GM19324 (cell line): Measurements from ENCODE around the gene CPLANE2.
"Not testable (repeated sequence)": the region's sequence is repeated elsewhere in the genome, so short reads cannot be mapped to it uniquely, and the experiment has no call there.

ENCODE experiments used
- ATAC-seq: cut with Tn5 transposase; IDR thresholded peaks from one replicate; pipeline ENCODE4 v1.9.1; 2021; ENCODE audit warnings: mild to moderate bottlenecking, moderate library complexity; ENCODE audit not compliant: unreplicated experiment, low FRiP score

The CPLANE2 gene

DNA sequence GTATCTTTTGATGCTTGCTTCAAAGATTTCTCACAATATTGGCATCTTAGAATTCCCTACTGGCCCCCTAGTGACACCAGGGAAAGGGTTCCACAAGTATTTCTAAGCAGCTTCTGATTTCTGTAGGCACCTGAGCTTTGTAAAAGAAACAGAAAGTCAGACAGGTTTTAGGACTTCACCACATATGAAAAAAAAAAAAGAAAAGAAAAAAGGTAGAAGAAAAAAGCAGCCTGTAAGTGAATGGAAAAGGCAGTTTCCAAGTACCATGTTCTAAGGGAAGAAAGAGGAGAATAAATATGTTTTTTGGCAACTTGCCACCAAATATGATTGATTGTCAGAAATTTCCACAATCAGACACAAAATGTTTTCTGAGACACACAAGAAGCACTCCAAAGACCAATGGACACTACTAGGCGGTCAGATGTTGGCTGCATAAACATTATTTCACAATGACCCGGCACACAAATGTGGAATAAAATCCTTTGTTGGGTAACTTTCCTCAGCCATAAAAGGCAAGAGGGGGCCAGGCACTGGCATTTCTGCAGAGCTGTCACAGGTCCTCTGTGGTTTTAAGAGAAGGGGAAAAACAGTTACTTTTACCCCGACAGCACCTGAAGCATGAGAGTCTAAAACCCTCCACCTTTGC lies 12.7 kb upstream of the CPLANE2 start:
- no peak for ATAC-seq

DNA sequence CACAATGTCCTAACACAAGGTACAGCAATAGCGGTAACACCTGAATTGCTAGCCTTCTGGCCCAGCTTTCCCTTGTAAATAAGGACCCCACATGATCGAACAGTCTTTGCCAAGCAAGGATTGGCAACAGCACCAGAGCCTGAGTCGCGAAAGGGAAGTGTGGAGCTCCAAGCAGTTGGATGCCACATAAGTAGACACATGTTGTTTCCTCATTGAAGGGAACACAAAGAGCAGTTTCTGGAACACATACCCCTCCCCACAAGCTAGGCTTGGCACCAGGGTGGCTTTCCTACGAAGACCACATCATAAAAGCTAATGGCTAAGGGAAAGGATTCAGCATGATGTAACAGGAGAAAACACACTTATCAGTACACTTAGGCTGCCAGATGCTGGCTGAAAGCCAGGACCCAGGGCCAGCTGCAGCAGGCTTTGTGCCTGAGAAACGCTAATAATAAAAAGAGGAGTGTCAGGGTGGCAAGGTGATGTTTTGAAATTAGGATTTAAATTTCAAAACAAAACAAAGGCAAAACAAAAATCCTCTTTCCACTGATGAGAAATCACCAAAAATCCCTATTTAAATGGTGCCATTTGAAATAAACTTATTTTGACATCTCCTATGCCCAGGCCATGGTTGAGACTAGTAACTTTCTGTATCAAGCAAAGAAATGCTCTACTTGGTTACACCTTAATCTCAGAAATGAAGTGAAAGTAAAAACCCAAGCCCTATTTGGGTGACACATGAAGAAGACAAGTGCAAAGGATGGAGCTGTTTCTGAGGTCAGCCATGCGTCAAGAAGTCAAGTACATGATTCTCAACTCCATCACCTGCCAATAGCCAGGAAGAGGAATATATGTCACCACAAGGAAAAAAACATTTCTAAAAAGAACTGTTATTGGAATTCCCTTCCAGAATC lies 11.9 kb upstream of the CPLANE2 start:
- no peak for ATAC-seq

DNA sequence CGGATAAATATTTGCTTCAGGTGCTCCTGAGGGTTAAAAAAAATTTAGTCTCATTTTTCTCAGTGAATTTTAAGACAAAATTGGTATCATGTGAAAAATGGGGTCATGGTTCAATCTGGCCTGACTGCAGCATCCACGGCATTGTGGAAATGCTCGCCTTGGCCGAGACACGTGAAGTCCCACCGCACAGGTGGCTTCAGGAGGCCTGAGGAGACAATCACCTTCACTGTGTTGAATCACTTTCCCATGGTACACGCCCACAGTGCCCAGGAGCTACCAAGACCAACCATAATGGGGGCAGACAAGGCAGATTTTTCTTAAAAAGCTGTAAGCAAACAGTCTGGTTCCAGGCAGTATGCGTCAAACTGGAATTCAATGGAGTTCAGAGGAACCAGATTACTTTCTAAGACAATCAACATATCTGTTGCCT lies 11.0 kb upstream of the CPLANE2 start:
- ATAC-seq, result no peak

DNA sequence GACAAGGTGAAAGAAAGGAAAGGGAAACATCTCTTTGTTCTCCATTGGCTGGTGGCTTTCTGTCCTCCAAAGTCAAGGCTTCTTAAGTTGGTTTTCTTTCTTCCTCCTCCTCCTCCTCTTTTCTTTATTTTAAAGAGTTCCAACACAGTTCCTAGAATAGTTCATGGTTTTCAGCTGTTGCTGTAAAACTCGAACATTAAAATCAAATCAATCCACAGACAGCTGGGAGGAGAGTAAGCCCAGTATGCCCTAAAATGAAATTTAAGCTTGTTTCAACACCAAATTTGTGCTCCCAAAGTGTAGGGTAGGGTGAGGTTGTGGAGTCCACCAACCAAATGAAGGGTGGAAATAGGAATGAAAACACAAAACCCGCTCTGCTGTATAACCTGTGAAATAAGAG lies 10.5 kb upstream of the CPLANE2 start:
- ATAC-seq, result no peak

DNA sequence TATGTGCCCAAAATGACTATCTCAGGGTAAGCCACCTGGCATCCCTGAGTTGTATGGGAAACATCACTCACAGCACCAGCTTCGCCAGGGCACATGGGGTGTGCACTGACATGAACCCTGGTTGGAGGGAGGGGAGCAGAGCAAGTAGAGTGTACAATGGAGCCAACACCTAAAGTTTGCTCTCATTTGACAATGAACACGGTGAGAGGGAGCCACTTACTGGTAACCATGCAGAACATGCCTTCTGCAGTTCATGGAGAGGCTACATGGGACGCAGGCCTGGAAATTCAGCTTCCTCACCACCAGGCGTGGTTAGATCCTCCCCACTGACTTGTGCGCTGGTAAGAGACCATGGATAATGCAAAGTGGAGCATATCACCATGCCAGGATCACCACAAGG lies 10.0 kb upstream of the CPLANE2 start:
- no peak for ATAC-seq

DNA sequence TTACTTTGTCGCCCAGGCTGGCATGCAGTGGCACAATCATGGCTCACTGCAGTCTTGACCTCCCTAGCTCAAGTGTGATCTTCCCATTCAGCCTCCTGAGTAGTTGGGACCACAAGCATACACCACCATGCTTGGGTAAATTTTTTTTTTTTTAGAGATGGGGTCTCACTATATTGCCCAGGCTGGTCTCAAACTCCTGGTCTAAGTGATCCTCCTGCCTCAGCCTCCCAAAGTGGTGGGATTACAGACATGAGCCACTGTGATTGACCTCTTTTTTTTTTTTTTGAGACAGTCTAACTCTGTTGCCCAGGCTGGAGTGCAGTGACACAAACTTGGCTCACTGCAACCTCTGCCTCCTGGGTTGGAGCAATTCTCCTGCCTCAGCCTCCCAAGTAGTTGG lies 9.3 kb upstream of the CPLANE2 start:
- ATAC-seq, result not testable (repeated sequence)

DNA sequence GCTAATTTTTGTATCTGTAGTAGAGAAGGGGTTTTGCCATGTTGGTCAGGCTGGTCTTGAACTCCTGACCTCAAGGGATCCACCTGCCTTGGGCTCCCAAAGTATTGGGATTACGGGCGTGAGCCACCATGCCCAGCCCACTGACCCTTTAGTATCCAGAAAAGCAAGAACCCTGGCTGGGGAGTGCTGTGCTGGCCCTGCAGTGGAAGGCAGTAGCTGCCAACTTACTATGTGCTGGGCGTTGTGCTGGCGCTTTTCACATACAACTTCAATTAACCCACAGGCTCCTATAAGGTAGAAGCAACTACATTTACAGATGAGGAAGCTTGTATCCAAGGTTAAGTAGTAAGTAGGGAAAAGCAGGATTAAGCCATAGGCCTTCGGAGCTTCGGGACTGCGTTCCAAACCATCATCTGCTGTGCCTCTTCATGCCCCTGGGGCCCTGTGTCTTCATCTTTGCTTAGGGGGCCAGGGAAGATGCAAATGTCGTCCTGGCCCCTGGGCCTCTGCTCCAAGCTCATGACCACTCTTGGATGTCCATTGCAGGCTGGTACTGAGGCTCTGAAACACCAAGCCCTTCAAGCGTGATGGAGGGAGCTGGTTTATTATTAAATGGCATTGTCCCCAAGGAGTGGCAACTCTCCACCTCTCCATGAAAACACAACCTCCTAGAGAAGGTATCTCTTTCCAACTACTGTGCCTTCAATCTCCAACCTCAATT lies 8.7 kb upstream of the CPLANE2 start:
- no peak for ATAC-seq

DNA sequence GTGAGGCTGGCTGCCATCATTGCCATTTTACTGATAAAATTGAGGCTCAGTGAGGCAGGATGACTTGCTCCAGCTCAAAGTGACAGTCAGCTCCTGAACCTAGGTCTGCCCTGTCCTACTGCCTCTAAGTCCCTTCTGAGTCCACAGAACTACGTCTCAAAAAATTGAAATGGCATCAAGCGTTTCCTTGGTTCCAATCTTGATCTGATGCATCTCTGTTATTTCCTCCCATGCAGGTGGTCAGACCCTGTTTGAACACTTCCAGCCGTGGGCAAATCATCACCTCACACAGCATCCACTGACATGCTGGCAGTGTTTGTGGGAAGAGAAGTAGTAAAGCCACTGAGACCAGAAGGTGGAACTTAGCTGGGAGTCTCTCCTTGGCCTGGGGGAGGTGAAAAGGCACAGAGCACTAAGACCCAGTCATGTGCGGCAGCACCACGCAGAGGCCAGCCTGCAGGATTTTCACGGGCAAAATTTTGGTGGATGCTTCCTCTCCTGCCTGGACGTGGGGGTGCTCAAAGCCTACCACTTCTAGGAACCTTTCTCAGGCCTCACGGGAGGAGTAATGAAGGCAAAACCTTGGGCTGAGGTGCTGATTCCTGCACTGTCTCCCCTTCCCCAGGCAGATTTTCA lies 7.8 kb upstream of the CPLANE2 start:
- no peak for ATAC-seq

DNA sequence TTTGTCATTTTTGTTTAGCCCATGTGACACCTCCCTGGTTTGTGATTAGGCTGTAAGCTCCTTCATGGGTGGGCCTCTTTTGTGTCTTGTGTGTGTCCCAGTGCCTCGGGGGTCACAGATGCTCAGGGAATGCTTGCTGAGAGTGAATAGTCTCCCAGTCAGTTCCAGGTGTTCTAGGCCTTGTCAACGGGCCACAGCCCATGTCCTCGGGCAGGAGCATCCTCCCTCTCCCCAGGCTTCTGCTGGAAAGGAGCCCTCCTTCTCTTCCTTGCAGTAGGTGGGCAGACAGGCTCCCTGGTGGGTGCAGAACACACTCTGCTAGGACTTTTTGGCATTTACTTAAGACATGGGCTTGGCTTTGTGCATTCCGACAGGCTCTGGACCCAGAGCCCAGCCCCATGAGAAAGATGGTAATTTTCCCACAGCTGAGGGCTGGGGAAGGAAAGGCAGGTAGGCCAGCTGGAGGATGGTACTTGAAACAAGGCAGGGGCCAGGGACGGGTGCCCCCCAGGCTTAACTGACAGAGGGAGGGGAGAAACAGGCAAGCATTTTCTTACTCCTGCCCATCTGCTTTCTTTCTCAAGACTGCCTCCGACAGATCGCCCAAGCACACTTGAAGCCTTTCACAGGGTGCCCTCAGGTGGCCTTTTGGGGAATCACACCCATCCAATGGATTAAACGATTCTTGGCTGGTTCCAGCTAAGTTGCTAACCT lies 7.1 kb upstream of the CPLANE2 start:
- ATAC-seq, result no peak

DNA sequence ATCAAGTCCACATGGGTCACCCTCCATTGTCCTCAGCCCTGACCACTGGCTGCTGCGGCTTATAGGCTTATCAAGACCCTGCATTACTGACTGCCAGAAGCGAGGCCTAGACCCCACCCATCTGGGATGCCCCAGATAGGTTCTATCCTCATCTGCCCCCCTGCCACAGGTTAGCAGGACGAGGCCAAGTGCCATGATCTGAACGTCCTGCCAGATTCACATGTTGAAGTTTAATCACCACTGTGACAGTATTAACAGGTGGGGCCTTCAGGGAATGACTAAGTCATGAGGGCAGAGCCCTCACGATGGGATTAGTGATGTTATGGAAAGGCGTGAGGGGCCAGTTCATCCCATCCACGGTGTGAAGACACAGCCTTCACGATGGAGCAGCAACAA lies 6.2 kb upstream of the CPLANE2 start:
- ATAC-seq, result no peak

DNA sequence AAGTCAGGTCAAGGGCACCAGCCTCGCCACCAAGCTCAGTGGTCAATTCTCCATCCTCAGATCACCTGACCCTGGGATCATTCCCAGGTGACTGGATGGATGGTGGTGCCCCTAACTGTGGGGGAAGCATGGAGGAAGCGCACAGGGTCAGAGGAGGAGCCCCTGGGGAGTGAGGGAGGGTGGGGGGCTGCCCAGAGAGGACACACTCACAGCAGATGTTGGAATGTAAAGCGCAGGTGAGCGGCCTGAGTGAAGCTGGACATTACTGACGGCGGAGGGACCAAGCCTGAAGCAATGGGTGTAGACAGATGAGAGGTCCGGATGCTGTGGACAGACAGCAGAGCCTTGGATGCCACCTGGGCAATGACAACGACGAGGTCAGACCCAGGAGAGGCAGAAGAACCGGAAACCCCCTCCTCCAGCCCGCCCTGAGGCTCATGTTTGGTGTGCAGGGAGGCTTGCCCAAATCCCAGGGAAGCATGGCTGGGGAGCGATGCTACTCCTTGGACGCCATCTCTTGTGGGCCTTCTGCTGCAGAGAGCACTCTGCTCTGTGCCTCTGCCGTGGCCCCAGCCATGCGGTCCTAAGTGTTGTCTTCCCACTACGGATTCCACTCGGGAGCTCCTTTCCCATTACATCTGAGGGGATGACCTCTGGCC lies 5.7 kb upstream of the CPLANE2 start:
- ATAC-seq, result no peak

DNA sequence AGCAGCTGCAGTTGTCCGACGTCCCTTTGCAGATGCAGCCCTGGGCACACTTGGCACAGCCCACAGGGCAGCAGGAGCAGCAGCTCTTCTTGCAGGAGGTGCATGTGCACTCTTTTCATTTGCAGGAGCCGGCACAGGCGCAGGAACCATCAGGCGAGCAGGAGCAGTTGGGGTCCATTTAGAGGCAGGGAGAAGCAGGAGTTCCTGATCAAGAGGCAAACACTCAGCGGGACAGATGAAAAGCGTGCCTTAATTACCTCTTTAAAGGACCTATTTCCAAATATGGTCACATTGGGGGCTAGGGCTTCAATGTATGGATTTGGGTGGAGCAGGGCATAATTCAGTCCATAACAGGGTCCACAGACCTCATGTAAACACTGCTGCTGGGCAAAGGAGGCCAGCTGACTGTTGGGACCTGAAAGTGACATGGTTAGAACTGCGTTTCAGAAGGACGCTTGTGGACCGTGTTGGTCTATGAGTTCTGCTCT lies 4.3 kb upstream of the CPLANE2 start:
- ATAC-seq, result no peak

DNA sequence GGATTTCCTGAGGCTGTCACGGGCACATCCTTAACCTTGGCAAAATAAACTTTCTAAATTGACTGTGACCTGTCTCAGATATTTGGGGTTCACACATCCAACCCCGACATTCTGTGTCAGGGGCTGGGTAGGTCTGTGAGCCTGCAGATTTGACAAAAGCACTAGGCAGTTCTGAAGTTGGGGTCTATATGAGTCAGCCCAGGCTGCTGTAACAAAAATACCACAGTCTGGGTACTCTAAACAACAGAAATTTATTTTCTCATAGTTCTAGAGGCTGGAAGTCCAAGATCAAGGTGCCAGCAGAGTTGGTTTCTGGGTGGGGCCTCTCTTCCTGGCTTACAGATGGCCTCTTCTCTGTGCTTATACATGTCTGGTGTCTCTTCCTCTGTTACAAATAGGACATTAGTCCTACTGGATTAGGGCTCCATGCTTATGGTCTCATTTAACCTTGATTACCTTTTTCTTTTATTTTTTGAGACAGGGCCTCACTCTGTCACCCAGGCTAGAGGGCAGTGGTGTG lies 3.0 kb upstream of the CPLANE2 start:
- ATAC-seq, result no peak

DNA sequence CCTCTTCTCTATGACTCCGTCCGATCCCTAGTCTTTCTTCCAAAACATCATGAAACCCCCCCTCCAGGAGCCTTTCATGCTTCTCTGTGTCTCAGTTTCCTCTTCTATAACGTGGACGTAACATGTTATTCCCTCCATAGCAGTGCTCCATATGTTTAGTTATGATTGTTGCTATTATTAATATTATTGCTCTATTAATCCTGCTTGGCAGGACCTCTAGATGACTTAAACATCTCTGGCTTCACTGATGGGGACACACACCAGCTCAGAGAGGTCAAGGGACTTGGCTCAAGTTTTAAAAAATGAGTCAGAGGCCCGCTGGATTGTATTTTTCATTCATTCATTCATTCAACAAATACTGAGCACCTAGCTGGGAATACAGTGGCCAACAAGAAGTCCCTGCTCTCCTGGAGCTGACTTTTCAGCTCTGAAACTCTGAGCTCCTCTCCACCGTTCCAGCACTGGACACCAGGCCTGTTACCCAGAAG lies 404 bp upstream of the CPLANE2 start:
- ATAC-seq, result no peak

DNA sequence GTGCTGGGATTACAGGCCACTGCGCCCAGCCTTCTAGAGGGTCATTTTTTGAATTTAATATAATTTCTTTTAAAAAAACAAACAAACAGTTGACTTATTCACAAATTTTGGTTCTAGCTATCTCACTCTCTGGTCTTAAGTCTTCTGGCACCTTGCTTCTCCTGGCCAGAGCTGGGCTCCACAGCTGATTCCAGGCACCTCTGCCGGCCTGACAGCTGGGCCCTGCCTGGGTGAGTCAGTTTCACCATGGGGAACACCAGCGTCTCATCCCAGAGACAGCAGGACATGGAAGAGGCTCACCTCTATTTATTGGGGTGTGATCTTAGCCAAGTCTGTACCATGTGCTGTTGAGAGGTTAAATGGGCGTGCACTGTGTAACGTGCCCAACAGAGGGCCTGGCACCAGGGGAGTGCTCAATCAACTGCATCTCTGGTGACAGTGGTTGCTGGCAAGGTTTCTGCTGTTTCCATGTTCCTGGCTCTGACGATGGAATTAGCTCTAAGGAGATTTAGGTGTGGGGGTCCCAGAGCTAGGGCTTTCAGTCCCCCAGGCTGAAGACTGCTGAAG lies 956 bp downstream of the CPLANE2 start:
- ATAC-seq, result peak; percentile 48

DNA sequence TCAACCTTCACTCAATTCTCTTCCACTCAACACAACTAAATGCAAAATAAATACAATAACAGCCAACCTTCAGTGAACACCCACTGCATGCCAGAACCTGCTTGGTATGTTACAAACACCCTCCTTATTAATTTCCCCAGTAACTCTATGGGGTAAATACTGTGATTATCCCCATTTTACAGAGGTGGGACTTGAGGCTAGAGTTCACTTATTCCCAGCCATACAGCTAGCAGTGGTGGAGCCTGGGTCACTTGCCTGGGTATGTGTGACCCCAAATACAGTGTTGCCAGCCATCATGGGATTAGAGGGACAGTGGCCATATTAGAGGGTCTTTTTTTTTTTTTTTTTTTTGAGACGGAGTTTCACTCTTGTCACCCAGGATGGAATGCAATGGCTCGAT lies 1.6 kb downstream of the CPLANE2 start:
- ATAC-seq, result no peak

DNA sequence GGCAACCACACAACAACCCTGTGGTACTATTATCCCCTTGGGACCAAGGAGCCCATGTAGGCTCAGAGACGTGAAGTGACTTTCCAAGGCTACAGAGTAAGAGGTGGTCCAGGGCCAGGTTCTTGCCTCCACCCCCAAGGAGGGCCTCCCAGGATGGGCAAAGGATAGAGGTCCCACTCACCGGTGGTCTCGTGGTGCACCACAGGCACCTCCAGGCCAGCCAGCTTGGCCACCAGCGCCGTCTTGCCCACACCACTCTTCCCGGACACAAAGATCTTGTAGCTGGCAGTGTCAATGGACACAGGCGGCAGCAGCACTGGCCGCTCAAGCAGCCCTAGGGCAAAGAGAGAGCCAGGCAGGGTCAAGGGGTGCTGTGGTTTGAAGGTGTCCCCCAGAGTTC lies 3.6 kb downstream of the CPLANE2 start:
- ATAC-seq, result no peak

DNA sequence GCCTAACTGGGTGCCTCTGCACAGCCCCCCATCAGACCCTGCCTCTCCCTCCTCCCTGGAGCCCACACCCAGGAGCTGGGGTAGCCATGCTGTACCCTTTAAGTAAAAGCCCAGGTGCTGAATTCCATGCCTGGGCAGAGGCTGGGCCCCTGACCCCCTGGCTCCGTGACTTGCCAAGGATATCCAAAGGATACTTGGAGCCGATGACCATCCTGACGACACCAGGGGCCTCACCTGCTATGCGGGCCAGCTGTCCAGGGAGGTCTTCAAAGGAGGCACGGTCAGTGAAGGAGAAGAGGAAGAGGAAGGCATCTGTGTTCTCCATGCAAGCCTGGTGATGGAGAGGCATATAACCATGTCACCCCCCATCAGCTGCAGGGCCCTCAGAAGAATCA lies 4.7 kb downstream of the CPLANE2 start:
- no peak for ATAC-seq
